IgD-negative memory B cell (primary cell): ENCODE data around the gene PCCA. TPM values are rescaled to one million over a fixed set of nuclear protein-coding genes. Genes with fewer than 3 reads are reported as not detected.
"Not testable (repeated sequence)": the region's sequence is repeated elsewhere in the genome, so short reads cannot be mapped to it uniquely, and the experiment has no call there.

ENCODE experiments used
- H3K27ac Mint-ChIP-seq, 3 donors: one replicate each; pipeline ENCODE4 v1.8.0; 2020 to 2022; ENCODE audit warnings: mild to moderate bottlenecking in 3 of 3, mixed read lengths in 3 of 3, moderate library complexity in 1 of 3
- H3K27me3 Mint-ChIP-seq: one replicate; pipeline ENCODE4 v1.8.0; 2021; ENCODE audit warnings: mixed read lengths
- H3K36me3 Mint-ChIP-seq: one replicate; pipeline ENCODE4 v1.8.0; 2020; ENCODE audit warnings: mild to moderate bottlenecking, mixed read lengths
- H3K4me1 Mint-ChIP-seq, 3 donors: one replicate each; pipeline ENCODE4 v1.8.0; 2020 to 2022; ENCODE audit warnings: mixed read lengths in 3 of 3, mild to moderate bottlenecking in 1 of 3
- H3K4me3 Mint-ChIP-seq, 4 donors: one replicate each; pipeline ENCODE4 v1.8.0; 2020 to 2022; ENCODE audit warnings: mild to moderate bottlenecking in 4 of 4, mixed read lengths in 4 of 4, moderate library complexity in 3 of 4
- H3K9me3 Mint-ChIP-seq, 3 donors: one replicate each; pipeline ENCODE4 v1.8.0; 2020 to 2021; ENCODE audit warnings: mixed read lengths in 3 of 3, mild to moderate bottlenecking in 1 of 3
- polyA plus RNA-seq: library from polyadenylated mRNA; unstranded; fragments of 300-500 nt; fragmentation: Illumina TruSeq; gene quantifications from one replicate; pipeline ENCODE4 v1.2.3, GENCODE V29; 2021

The PCCA gene
- polyA plus RNA-seq, 1 donor from 2014 or later: 8.5 TPM

DNA sequence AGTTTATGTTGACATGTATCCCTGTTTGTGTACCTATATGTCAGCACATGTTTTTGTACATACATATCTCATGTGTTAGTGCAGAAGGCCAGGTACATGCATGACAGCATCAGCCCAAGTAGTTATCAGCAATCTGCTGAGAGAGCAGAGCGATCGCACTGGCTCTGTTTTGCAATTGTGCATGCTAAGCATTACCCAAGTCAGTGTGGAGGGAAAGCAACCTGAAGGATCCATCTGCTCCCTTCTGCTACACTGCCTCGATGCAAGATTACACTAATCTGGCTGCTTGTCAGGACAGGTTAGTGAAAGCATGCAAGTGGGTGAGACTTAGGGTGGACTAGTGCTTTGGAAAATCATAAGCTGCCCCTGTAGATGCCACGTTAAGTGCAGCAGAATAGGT, 211.8 kb downstream of the PCCA start:
- peaks cover 0 to 6% (median 0%) of the 10 kb centered on the region in 3 donors for H3K4me1 Mint-ChIP-seq
- H3K27me3 Mint-ChIP-seq: no peaks in the 10 kb centered on the region
- H3K36me3 Mint-ChIP-seq: peaks cover 13% of the 10 kb centered on the region
- H3K4me3 Mint-ChIP-seq: no peak overlapping the region
- H3K9me3 Mint-ChIP-seq: peaks cover 0 to 1% (median 0%) of the 10 kb centered on the region in 3 donors
- H3K27ac Mint-ChIP-seq: no peak overlapping the region

DNA sequence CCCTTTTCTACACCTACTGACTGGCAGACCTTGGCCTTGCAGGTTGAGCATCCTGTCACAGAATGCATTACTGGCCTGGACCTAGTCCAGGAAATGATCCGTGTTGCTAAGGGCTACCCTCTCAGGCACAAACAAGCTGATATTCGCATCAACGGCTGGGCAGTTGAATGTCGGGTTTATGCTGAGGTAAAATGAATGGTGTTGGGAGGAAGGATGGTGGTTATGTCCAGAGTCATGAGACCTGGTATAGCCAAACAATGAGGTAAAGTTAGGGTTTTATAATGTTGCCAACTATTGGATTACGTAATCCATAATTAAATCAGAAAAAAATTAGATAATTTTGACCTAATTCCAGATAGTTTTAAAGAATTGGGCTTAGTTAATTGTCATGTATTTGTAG, 212.5 kb downstream of the PCCA start:
- Mint-ChIP-seq H3K9me3 (peaks cover 0 to 1% (median 0%) of the 10 kb centered on the region in 3 donors), H3K27ac (no peak overlapping the region), H3K4me1 (peaks cover 0 to 6% (median 0%) of the 10 kb centered on the region in 3 donors), H3K27me3 (no peaks in the 10 kb centered on the region), H3K36me3 (peaks cover 13% of the 10 kb centered on the region), H3K4me3 (no peak overlapping the region)

DNA sequence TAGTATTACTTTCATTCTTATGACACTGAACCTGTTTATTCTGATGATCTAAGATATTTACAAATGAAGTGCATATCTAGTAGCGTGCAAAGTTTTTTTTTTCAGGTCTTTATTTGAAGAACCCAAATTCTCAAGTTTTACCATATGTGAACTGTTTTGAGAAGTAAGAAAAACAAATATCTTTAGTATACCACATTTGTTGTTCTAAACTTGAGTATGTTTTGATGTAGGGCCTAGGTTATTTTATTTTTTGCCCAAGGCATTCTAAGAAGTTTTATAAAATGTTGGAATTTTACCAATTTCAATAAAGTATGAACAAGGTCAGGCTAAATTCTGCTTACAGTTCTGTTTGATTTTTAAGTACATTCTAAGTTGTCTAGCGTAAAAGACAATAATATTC, 213.5 kb downstream of the PCCA start:
- H3K9me3 Mint-ChIP-seq: peaks cover 0 to 1% (median 0%) of the 10 kb centered on the region in 3 donors
- no peak overlapping the region for H3K4me3 Mint-ChIP-seq
- H3K27me3 Mint-ChIP-seq: no peaks in the 10 kb centered on the region
- H3K4me1 Mint-ChIP-seq: peaks cover 0 to 6% (median 0%) of the 10 kb centered on the region in 3 donors
- peaks cover 13% of the 10 kb centered on the region for H3K36me3 Mint-ChIP-seq
- H3K27ac Mint-ChIP-seq: no peak overlapping the region

GRCh38 chr13:100304229-100304628, 215.3 kb downstream of the PCCA start:
- no peaks in the 10 kb centered on the region for H3K27me3 Mint-ChIP-seq
- H3K36me3 Mint-ChIP-seq: peaks cover 13% of the 10 kb centered on the region
- H3K4me3 Mint-ChIP-seq: no peak overlapping the region
- H3K4me1 Mint-ChIP-seq: peaks cover 0 to 4% (median 0%) of the 10 kb centered on the region in 3 donors
- H3K27ac Mint-ChIP-seq: no peak overlapping the region
- peaks cover 0 to 1% (median 0%) of the 10 kb centered on the region in 3 donors for H3K9me3 Mint-ChIP-seq

GRCh38 chr13:100305398-100305797, 216.5 kb downstream of the PCCA start:
- no peak overlapping the region for H3K27ac Mint-ChIP-seq
- H3K9me3 Mint-ChIP-seq: peaks cover 0 to 1% (median 0%) of the 10 kb centered on the region in 3 donors
- no peaks in the 10 kb centered on the region for H3K27me3 Mint-ChIP-seq
- peaks cover 0 to 4% (median 0%) of the 10 kb centered on the region in 3 donors for H3K4me1 Mint-ChIP-seq
- no peak overlapping the region for H3K4me3 Mint-ChIP-seq
- peaks cover 15% of the 10 kb centered on the region for H3K36me3 Mint-ChIP-seq

GRCh38 chr13:100306030-100306429, 217.1 kb downstream of the PCCA start:
- Mint-ChIP-seq H3K27ac (no peak overlapping the region), H3K4me3 (no peak overlapping the region), H3K27me3 (no peaks in the 10 kb centered on the region), H3K4me1 (peaks cover 0 to 4% (median 0%) of the 10 kb centered on the region in 3 donors), H3K9me3 (peaks cover 0 to 1% (median 0%) of the 10 kb centered on the region in 3 donors), H3K36me3 (peaks cover 15% of the 10 kb centered on the region)

GRCh38 chr13:100306434-100306999, 217.6 kb downstream of the PCCA start:
- H3K27ac Mint-ChIP-seq: no peak overlapping the region
- peaks cover 0 to 3% (median 0%) of the 10 kb centered on the region in 3 donors for H3K9me3 Mint-ChIP-seq
- H3K4me1 Mint-ChIP-seq: peaks cover 0 to 4% (median 0%) of the 10 kb centered on the region in 3 donors
- H3K27me3 Mint-ChIP-seq: no peaks in the 10 kb centered on the region
- peaks cover 11% of the 10 kb centered on the region for H3K36me3 Mint-ChIP-seq
- H3K4me3 Mint-ChIP-seq: no peak overlapping the region

DNA sequence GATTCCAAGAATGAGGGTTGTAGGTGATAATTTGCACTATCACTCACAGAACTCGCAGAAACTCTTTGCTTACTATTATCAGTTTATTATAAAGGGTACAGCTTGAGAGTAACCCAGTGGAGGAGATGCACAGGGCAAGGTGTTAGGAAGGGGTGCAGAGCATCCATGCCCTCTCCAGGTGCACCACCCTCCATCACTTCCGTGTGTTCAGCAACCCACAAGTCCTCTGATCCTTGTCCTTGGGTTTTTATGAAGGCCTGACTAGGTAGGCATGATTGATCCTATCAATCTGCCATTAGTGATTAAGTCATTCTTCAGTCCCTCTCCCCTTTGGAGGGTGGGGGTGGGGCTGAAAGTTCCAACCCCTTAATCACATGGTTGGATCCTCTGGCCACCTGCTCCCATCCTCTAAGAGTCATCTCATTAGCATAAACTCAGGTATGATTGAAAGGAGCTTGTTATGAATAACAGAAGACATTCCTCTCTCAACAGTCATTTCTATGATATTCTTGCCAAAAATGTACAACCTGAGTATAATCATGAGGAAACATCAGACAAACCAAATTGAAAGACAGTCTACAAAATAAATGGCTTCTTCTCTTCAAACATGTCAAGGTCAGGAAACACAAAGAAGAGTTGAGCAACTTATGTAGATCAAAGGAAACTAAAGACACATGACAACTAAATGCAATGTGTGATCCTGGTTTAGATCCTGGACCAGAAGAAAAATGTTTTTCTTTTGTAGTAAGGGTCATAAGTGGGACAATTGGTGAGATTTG, 225.4 kb downstream of the PCCA start:
- H3K4me3 Mint-ChIP-seq: no peak overlapping the region
- H3K9me3 Mint-ChIP-seq: peaks cover 0 to 6% (median 4%) of the 10 kb centered on the region in 3 donors
- H3K27me3 Mint-ChIP-seq: no peaks in the 10 kb centered on the region
- H3K27ac Mint-ChIP-seq: no peak overlapping the region
- peaks cover 13% of the 10 kb centered on the region for H3K36me3 Mint-ChIP-seq
- no peaks in the 10 kb centered on the region for H3K4me1 Mint-ChIP-seq

DNA sequence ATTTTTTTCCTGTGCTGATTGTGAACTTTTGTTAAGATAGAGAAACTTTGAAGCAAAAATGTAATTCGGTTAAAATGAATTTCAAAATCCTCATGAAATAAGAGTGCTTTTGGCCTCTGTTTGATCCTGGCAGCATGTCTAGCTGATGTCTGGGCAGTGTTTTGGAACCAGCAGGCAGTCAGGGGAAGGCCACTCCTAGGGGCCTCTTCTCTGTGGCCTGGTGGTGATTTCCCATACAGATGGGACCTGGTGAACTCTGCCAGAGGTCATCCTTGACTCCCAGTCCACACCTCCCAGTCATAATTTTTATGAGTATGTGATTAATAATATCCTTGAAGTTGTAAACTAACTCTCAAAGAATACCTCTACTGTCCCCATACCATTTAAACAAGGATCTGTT, 226.6 kb downstream of the PCCA start:
- Mint-ChIP-seq H3K9me3 (peaks cover 0 to 6% (median 4%) of the 10 kb centered on the region in 3 donors), H3K36me3 (peaks cover 15% of the 10 kb centered on the region), H3K4me3 (no peak overlapping the region), H3K27me3 (no peaks in the 10 kb centered on the region), H3K27ac (no peak overlapping the region), H3K4me1 (no peaks in the 10 kb centered on the region)

- not testable (repeated sequence) for H3K27me3 Mint-ChIP-seq, H3K4me1 Mint-ChIP-seq, H3K9me3 Mint-ChIP-seq, H3K4me3 Mint-ChIP-seq, H3K27ac Mint-ChIP-seq
- peaks cover 10% of the 10 kb centered on the region for H3K36me3 Mint-ChIP-seq
Measured at GRCh38 chr13:100318473-100318872, 229.6 kb downstream of the PCCA start.

DNA sequence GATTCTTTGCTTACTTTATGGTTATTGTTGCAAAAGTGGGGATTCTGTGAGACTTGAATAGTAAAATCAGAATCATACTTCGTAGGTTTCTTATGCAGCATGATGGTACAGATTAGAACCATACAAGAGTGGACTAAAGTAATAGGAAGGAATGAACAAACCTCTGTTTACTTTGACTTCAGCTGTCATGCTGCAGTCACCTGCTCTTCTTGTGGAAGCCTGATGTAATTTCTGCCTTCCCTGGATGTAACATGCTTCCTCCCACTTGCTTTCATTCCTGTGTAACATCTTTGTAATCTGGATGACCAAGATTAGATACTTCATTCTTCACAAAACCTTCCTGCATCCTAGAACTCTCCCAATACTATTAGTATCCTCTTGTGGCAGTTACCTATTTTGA, 235.0 kb downstream of the PCCA start:
- Mint-ChIP-seq H3K36me3 (peaks cover 25% of the 10 kb centered on the region), H3K4me1 (peaks cover 0 to 1% (median 0%) of the 10 kb centered on the region in 3 donors), H3K27me3 (no peaks in the 10 kb centered on the region), H3K9me3 (no peaks in the 10 kb centered on the region), H3K27ac (no peak overlapping the region), H3K4me3 (no peak overlapping the region)

GRCh38 chr13:100330662-100331061, 241.8 kb downstream of the PCCA start:
- peaks cover 21% of the 10 kb centered on the region for H3K36me3 Mint-ChIP-seq
- peaks cover 2 to 8% (median 4%) of the 10 kb centered on the region in 3 donors for H3K9me3 Mint-ChIP-seq
- H3K4me3 Mint-ChIP-seq: no peak overlapping the region
- no peaks in the 10 kb centered on the region for H3K4me1 Mint-ChIP-seq
- H3K27ac Mint-ChIP-seq: no peak overlapping the region
- H3K27me3 Mint-ChIP-seq: no peaks in the 10 kb centered on the region

- no peaks in the 10 kb centered on the region for H3K27me3 Mint-ChIP-seq
- H3K4me3 Mint-ChIP-seq: no peak overlapping the region
- H3K27ac Mint-ChIP-seq: no peak overlapping the region
- H3K36me3 Mint-ChIP-seq: peaks cover 15% of the 10 kb centered on the region
- peaks cover 2 to 8% (median 4%) of the 10 kb centered on the region in 3 donors for H3K9me3 Mint-ChIP-seq
- H3K4me1 Mint-ChIP-seq: no peaks in the 10 kb centered on the region
Measured at GRCh38 chr13:100333141-100333540, 244.2 kb downstream of the PCCA start.

- Mint-ChIP-seq H3K27ac (peak overlapping the region in 1 of 3 donors; percentile 92), H3K4me3 (no peak overlapping the region), H3K36me3 (peaks cover 11% of the 10 kb centered on the region), H3K9me3 (peaks cover 2 to 8% (median 4%) of the 10 kb centered on the region in 3 donors), H3K4me1 (no peaks in the 10 kb centered on the region), H3K27me3 (no peaks in the 10 kb centered on the region)
Measured at GRCh38 chr13:100334214-100334613, 245.3 kb downstream of the PCCA start.

DNA sequence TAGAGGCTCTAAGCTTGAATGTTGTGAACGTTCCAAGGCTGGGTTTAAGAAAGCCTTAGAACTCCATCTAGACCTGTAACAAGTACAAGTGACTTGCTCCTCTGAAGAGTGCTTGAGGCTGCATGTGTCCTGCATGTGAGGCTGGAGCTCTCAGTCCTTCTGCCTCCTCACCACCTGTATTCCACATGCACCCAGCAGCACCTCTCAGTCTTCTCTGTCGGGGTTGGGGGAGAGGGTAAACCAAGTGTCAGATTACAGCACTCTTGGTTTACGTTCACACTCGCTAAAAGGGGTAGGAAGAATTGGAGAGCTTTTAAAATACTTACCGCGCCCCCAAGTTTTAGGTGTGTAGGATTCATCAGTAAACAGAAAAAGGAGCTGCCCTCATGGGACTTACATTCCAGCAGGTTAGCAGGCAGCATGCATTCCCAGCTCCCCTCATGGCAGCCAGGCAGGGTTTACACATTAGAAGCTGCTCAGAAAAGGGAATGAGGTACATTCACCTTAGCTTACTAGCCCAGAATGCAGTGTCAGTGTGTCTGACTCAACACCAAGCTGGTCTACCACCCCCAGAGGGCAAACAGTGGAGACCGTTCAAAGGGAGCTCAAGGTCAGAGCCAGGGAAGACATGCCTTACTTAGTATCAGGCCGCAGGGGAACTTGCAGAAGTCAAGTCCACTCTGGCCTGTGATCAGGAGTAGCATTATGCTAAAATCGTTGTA, 248.1 kb downstream of the PCCA start:
- peaks cover 2 to 8% (median 4%) of the 10 kb centered on the region in 3 donors for H3K9me3 Mint-ChIP-seq
- H3K4me1 Mint-ChIP-seq: no peaks in the 10 kb centered on the region
- no peak overlapping the region for H3K27ac Mint-ChIP-seq
- H3K36me3 Mint-ChIP-seq: peaks cover 15% of the 10 kb centered on the region
- no peaks in the 10 kb centered on the region for H3K27me3 Mint-ChIP-seq
- no peak overlapping the region for H3K4me3 Mint-ChIP-seq
